T-helper 17 cell (primary cell): ENCODE data around the gene RAB6D. TPM values are rescaled to one million over a fixed set of nuclear protein-coding genes. Genes with fewer than 3 reads are reported as not detected.
"Not testable (repeated sequence)": the region's sequence is repeated elsewhere in the genome, so short reads cannot be mapped to it uniquely, and the experiment has no call there.

Experiments used
- ATAC-seq: fragments of 150-1000 bp; cut with Tn5 transposase; 2 replicates; pipeline ENCODE4 v1.10.0; 2021; ENCODE audit warnings: mild to moderate bottlenecking, moderate library complexity
- DNase-seq, 3 donors: peaks; one replicate each; pipeline versions ENCODE4 v3.0.0 to v3.0.0-alpha.2; 2020 to 2021
- H3K9me3 ChIP-seq: one replicate; pipeline ENCODE4 v1.7.0; 2013; ENCODE audit warnings: low read length, mild to moderate bottlenecking; ENCODE audit not compliant: control insufficient read depth, poor library complexity, severe bottlenecking
- H3K27ac Mint-ChIP-seq: one replicate; pipeline ENCODE4 v1.8.0; 2022; ENCODE audit warnings: mild to moderate bottlenecking, moderate library complexity, mixed read lengths
- H3K27me3 Mint-ChIP-seq: one replicate; pipeline ENCODE4 v1.8.0; 2022; ENCODE audit warnings: mixed read lengths
- H3K36me3 Mint-ChIP-seq: one replicate; pipeline ENCODE4 v1.8.0; 2022; ENCODE audit warnings: low read depth, mixed read lengths
- H3K4me1 Mint-ChIP-seq: one replicate; pipeline ENCODE4 v1.8.0; 2022; ENCODE audit warnings: mild to moderate bottlenecking, mixed read lengths
- H3K4me3 Mint-ChIP-seq: one replicate; pipeline ENCODE4 v1.8.0; 2022; ENCODE audit warnings: mild to moderate bottlenecking, moderate library complexity, mixed read lengths
- total RNA-seq, 4 donors: library from RNA in 2 of 4; stranded (reverse) in 2 of 4; gene quantifications; one replicate each; pipeline ENCODE4 v1.2.3 and lab custom pipeline; 2022 to 2026

RAB6D gene
- total RNA-seq, 2 donors from 2014 or later = not detected

DNA sequence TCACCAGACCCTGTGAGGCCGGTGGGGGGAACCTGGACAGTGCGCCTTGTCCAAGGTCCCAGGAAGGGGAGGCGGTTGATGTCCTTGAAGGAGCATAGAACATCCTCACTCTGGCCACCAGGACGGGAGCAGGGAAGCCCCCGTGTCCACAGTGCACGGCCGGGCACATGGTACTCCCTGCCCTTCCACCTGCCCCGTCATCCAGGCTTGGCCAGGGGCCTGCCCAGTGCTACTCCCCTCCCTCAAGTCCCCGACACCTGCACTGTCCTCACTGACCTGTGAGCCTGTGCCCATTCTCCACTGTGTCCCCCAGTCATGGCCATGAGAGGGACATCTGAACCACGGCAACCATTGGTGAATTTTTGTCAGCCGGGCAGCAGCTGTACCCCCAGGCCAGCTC lies 27.5 kb upstream of the RAB6D start:
- H3K9me3 ChIP-seq, H3K4me3 Mint-ChIP-seq, H3K27ac Mint-ChIP-seq, ATAC-seq, DNase-seq, H3K36me3 Mint-ChIP-seq, H3K4me1 Mint-ChIP-seq: not testable (repeated sequence)
- H3K27me3 Mint-ChIP-seq = peaks cover 32% of the 10 kb centered on the region

DNA sequence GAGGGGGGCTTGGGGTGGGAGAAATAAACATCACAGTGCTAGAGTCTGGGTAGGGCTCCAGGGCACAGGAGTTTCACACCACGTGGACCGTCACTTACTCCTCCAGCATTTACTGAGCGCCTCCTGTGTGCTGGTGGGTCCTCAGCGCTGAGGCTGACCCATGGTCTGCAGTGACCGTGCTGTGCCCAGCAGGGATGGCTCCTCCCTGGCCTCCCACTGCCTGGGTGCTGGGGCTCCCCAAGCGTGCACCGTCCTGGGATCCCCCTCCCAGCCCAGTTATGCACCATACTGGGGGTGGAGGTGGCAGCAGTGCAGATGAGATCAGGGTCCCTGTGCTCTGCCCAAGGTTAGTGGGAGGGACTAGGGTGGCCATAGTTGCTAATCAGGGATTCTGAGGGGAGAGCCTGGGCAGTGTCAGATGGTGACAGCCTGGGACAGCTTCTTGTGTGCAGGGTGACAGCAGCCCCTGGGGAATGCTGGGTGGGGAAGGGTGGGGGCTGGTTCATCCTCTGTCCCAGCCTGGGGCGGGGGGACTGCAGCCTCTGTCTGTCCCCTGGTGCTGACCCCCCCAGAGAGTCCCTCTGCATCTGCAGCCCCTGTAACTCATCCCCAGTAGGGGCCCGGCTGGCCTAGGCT lies 26.6 kb upstream of the RAB6D start:
- not testable (repeated sequence) for H3K9me3 ChIP-seq, H3K4me3 Mint-ChIP-seq, DNase-seq, ATAC-seq, H3K36me3 Mint-ChIP-seq, H3K27ac Mint-ChIP-seq, H3K4me1 Mint-ChIP-seq
- peaks cover 28% of the 10 kb centered on the region for H3K27me3 Mint-ChIP-seq

DNA sequence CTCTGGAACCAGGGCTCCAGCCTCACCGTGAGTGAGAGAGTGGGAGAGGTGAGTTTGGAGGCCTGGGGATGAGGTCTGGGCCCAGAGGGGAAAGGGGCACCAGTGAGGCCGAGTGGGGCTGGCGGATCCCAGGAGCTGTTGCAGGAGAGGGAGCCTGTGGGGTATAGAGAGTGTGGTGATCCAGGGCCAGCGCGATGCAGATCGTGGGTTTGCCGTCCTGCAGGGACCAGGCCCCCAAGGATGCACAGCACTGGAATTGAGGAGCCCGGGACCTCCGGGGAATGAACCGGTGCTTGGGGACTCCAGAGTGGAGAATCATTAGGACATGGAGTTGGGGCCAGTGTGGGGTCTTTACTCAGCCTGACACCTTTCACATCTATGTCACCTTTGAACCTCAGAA lies 25.7 kb upstream of the RAB6D start:
- H3K27ac Mint-ChIP-seq = no peak overlapping the region
- no peaks in the 10 kb centered on the region for H3K9me3 ChIP-seq
- ATAC-seq = no peak
- no peak for DNase-seq
- H3K4me3 Mint-ChIP-seq = no peak overlapping the region
- no peaks in the 10 kb centered on the region for H3K4me1 Mint-ChIP-seq
- H3K27me3 Mint-ChIP-seq = peaks cover 21% of the 10 kb centered on the region
- H3K36me3 Mint-ChIP-seq = peaks cover 3% of the 10 kb centered on the region

DNA sequence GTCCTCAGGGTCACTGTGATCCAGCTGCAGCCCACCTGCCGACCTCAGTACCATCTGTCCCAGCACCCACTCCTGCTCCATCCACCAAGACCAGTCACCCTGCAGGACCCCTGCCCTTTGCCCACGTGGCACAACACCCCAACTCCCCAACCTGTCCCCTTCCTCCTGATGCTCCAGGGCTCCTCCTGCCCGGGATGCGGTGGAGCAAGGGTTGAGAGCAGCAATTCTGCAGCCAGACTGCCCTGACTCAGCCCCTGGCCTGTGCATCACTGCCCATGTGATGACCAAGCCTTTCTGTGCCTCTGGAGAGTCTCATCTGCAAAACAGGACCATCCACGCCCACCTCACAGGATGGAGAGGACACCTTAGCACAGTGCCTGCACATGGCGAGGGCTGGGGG lies 24.9 kb upstream of the RAB6D start:
- H3K4me1 Mint-ChIP-seq, H3K27ac Mint-ChIP-seq: not testable (repeated sequence)
- H3K27me3 Mint-ChIP-seq = peaks cover 16% of the 10 kb centered on the region

DNA sequence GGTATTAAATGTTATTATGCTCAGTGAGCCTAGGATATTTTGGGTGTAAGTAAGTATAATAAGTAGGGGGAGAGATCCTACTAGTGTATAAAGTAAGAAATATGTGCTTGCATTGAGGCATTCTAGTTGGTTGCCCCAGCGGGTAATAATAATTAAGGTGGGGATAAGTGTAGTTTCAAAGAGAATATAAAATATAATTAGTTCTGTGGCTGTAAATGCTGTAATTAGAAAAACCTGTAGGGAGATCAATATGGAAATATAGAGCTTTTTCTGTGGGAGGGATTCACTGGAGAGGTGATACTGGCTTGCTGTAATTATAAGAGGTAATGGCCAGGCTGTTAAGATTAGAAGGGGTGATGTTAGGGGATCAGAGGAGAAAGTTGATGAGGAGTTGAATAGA lies 9.1 kb upstream of the RAB6D start:
- H3K4me1 Mint-ChIP-seq, H3K4me3 Mint-ChIP-seq, DNase-seq: not testable (repeated sequence)

More for the DNA sequence above, 24.9 kb upstream of the RAB6D start:
- not testable (repeated sequence) for H3K9me3 ChIP-seq, ATAC-seq, H3K4me3 Mint-ChIP-seq, DNase-seq, H3K36me3 Mint-ChIP-seq

DNA sequence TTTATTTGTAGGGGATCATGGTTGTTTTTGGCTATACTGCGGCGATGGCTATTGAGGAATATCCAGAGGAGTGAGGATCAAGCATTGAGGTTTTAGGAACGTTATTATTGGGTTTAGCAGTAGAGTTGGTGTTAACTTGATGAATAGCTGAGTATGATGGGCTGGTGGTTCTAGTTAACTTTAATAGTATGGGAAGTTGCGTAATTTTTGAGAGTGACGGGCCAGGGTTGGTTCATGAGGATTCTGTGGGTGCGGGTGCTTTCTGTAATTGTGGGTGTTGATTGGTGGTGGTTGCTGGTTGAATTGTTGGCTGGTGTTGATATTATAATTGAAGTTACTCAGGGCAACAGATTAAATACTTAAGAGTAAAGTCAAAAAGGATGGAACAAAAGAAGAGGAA lies 6.0 kb upstream of the RAB6D start:
- Mint-ChIP-seq H3K36me3 (no peaks in the 10 kb centered on the region), H3K4me1 (no peaks in the 10 kb centered on the region), H3K27ac (no peak overlapping the region), H3K27me3 (peaks cover 15% of the 10 kb centered on the region), H3K4me3 (no peak overlapping the region)
- DNase-seq = no peak
- no peak for ATAC-seq
- H3K9me3 ChIP-seq = no peaks in the 10 kb centered on the region

More for the DNA sequence above, 9.1 kb upstream of the RAB6D start:
- not testable (repeated sequence) for ATAC-seq, H3K9me3 ChIP-seq, H3K27me3 Mint-ChIP-seq, H3K27ac Mint-ChIP-seq, H3K36me3 Mint-ChIP-seq

DNA sequence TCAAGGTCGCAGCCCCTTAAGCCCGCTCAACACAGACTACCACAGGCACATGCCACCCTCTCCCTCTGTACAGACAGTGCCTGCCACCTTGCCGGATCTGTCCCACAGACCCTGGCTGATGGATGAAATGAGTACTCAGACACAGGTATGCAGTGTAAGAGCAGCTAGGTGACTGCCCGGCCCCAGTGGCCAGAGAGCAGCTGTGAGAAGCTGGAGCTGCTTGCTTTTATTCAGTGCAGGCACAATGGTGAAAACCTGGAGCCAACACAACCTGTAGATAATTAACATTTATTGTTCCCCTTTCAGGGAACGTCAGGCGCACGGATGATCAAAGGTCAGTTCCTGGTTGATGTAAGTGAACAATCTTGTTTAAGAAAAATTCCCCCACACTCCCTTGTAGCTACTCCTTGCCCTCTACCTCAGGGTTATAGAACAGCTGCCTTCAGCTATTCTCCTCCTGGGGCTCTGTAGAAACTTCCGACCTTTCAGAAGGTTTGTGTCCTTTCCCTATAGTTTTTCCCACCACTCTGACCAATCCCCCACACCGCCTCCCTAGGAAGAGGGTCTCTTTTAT lies 4.6 kb upstream of the RAB6D start:
- not testable (repeated sequence) for H3K27ac Mint-ChIP-seq, H3K4me3 Mint-ChIP-seq, H3K4me1 Mint-ChIP-seq, DNase-seq, H3K9me3 ChIP-seq, ATAC-seq, H3K36me3 Mint-ChIP-seq
- peaks cover 26% of the 10 kb centered on the region for H3K27me3 Mint-ChIP-seq

DNA sequence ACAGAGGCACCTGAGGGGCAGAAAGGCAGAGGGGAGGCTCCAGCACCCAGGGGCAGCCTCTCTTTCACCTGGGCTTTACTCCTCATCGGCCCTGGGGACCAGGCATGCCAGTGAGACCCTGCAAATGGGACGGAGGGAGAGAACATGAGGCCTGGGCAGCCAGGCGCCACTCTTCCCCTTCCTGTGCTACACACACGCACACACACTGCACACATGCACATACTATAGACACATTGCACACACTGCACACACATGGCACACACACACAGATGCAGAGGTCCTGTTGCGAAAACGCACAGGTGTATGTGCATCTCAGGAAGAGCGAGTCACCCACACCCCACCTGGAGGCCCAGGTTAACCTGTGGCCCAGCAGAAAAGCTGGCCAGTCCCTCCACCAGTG lies 3.4 kb upstream of the RAB6D start:
- H3K9me3 ChIP-seq = no peaks in the 10 kb centered on the region
- Mint-ChIP-seq H3K4me3 (no peak overlapping the region), H3K27me3 (peaks cover 34% of the 10 kb centered on the region), H3K27ac (no peak overlapping the region), H3K4me1 (peaks cover 6% of the 10 kb centered on the region), H3K36me3 (no peaks in the 10 kb centered on the region)
- ATAC-seq = no peak
- DNase-seq = no peak

DNA sequence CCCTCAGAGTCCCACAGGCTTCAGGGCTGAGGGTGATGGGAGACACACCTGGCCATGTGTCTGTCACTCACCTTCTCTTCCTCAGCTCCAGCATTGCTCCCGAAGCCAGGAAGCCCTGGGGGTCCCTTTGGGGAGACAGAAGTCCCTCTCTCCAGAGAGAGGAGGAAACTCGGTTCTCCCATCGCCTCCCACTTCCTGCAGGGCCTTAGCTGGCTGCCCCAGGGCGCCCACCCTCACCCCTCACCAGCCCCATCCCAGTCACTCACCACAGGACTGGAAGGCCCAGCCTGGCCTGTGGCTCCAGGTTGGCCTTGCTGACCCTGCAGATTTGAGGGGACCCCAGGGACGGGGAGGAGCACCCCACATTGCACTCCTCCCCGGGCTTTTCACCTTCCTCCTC lies 2.7 kb upstream of the RAB6D start:
- Mint-ChIP-seq H3K4me3 (no peak overlapping the region), H3K36me3 (no peaks in the 10 kb centered on the region), H3K27me3 (peaks cover 41% of the 10 kb centered on the region), H3K27ac (no peak overlapping the region), H3K4me1 (peaks cover 6% of the 10 kb centered on the region)
- no peak for DNase-seq
- no peaks in the 10 kb centered on the region for H3K9me3 ChIP-seq
- no peak for ATAC-seq

DNA sequence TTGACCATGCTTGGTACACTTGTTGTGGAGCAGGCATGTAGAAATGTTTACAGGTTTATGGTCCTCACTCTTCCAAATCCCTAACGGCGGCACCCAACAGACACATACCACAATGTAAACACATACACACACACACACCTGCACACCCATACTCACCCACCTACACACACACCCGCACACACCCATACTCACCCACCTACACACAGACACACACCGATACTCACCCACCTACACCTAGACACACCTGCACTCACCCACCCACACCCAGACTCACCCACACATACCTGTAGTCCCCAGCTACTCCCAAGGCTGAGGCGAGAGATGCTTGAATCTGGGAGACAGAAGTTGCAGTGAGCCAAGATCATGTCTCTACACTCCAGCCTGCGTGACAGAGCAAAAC lies 1.5 kb upstream of the RAB6D start:
- ATAC-seq (no peak), DNase-seq (no peak)
- Mint-ChIP-seq H3K27ac (no peak overlapping the region), H3K4me1 (peaks cover 6% of the 10 kb centered on the region), H3K27me3 (peaks cover 47% of the 10 kb centered on the region), H3K4me3 (no peak overlapping the region), H3K36me3 (no peaks in the 10 kb centered on the region)
- H3K9me3 ChIP-seq = no peaks in the 10 kb centered on the region

DNA sequence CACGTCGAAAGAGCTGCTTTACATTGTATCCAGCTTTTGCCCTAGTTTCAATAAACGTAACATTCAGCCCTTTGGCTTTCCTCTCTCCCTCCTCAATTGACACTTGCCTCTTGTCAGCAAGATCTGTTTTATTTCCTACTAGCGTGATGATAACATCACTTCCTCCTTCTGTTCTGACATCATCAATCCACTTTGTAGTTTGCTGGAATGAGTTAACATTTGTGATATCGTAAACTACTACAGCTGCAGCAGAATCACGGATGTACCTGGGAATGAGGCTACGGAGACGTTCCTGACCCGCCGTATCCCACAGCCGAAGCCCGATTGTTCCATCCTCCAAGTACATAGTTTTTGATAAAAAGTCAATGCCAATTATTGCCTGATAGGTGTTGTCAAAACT lies 755 bp downstream of the RAB6D start:
- H3K27ac Mint-ChIP-seq, H3K4me3 Mint-ChIP-seq, H3K9me3 ChIP-seq, H3K36me3 Mint-ChIP-seq, ATAC-seq, DNase-seq, H3K4me1 Mint-ChIP-seq: not testable (repeated sequence)
- H3K27me3 Mint-ChIP-seq = peaks cover 55% of the 10 kb centered on the region

DNA sequence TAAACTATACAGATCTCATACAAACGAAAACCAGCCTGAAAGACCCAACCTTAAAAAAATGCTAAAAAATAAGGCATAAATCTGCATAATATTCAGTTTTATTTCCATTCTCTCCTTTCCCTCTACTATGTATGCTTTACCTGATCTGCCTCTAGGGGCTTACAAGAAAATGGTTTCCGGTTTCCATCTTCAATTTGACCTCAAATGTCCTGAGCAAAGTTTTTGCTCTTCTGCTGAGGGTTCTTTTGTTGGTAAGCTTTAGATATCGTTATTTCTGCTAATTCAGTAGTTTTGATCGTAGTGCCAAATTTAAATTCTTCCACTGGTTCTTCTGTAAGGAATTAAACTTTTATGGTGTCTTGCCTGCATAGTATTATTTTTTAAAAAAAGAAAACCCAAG lies 2.2 kb downstream of the RAB6D start:
- H3K9me3 ChIP-seq, DNase-seq, H3K36me3 Mint-ChIP-seq, ATAC-seq, H3K4me1 Mint-ChIP-seq, H3K4me3 Mint-ChIP-seq, H3K27ac Mint-ChIP-seq: not testable (repeated sequence)
- H3K27me3 Mint-ChIP-seq = peaks cover 58% of the 10 kb centered on the region

DNA sequence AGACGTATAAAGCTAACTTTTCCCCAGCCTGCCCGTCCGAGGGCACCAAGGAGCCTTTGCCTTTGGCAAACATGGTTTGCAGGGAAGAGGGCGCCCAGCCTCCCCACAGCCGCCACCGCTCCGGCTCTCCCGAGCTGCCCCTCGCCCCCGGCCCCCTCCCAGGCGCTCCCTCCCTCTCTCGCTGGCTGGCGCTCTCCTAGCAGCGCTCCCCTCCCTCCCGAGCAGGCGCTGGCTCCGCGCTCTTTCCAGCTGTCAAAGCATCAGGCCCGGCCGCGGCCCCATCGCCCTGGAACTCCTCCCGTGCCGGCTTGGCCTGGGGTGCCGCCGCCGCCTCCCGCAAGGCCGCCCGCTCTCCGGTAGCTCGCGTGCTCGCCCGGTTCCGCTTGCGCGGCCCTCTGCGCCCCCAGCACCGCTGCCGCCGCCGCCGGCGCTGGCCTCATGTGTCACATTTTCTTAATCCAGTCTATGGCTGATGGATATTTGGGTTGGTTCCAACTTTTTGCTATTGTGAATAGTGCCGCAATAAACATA lies 10.7 kb downstream of the RAB6D start:
- not testable (repeated sequence) for ATAC-seq, H3K9me3 ChIP-seq, H3K27ac Mint-ChIP-seq, DNase-seq, H3K36me3 Mint-ChIP-seq, H3K4me1 Mint-ChIP-seq, H3K4me3 Mint-ChIP-seq
- H3K27me3 Mint-ChIP-seq = peaks cover 54% of the 10 kb centered on the region

DNA sequence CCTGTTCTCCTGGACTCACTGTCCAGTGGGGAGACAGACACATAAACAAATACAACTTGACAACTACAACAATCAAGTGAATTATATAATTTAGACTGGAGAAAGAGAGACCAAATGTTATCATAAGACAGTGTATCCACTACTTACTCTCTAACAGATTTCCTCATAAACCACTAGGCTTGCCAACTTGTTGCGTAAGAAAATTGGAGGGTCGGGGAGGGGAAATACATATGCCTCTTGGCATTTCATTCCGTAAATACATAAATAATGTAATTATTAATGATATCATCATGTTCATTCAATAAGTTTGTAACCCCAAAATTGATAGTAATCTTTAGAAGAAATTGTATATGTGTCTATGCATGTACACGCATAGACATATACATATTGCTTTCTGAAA lies 14.9 kb downstream of the RAB6D start:
- ATAC-seq (no peak), DNase-seq (no peak)
- Mint-ChIP-seq H3K4me3 (no peak overlapping the region), H3K36me3 (no peaks in the 10 kb centered on the region), H3K27ac (no peak overlapping the region), H3K27me3 (peaks cover 34% of the 10 kb centered on the region), H3K4me1 (no peaks in the 10 kb centered on the region)
- H3K9me3 ChIP-seq = no peaks in the 10 kb centered on the region
